Keratinocyte (primary cell): Measurements from ENCODE around the gene ADAMTS15. TPM values are rescaled to one million over a fixed set of nuclear protein-coding genes. Genes with fewer than 3 reads are reported as not detected.

Experiments used
- DNase-seq: peaks from one replicate; pipeline ENCODE4 v3.0.0-alpha.2; 2011; ENCODE audit warnings: low read depth, missing footprints, low spot score
- FAIRE-seq: peaks from 2 replicates; lab custom pipeline; 2011; peaks lifted over from hg19 to GRCh38; lab: Jason Lieb, UNC
- H2AFZ ChIP-seq: 2 replicates; pipeline ENCODE4 v1.6.0; 2012; ENCODE audit warnings: low read length, control low read depth, inconsistent platforms; ENCODE audit not compliant: control insufficient read depth
- H3K27ac ChIP-seq: 2 replicates; pipeline ENCODE4 v1.5.1; 2011; ENCODE audit warnings: low read length; ENCODE audit not compliant: control insufficient read depth, insufficient read depth
- H3K27me3 ChIP-seq: 3 replicates; pipeline ENCODE4 v1.6.0; 2011; ENCODE audit warnings: low read length; ENCODE audit not compliant: control insufficient read depth, insufficient read depth; ENCODE audit errors: extremely low read depth
- H3K36me3 ChIP-seq, 2 experiments: 2 replicates in 1 of 2; 3 replicates in 1 of 2; pipeline ENCODE4 v1.5.1; 2011; ENCODE audit warnings: low read length in 2 of 2, mild to moderate bottlenecking in 1 of 2; ENCODE audit not compliant: control insufficient read depth in 2 of 2, insufficient read depth in 2 of 2; ENCODE audit errors: extremely low read depth in 1 of 2
- H3K4me1 ChIP-seq: 3 replicates; pipeline ENCODE4 v1.5.1; 2011; ENCODE audit warnings: low read length; ENCODE audit not compliant: control insufficient read depth, insufficient read depth; ENCODE audit errors: extremely low read depth
- H3K4me2 ChIP-seq: 3 replicates; pipeline ENCODE4 v1.6.0; 2011; ENCODE audit warnings: low read depth, low read length; ENCODE audit not compliant: control insufficient read depth, insufficient read depth; ENCODE audit errors: extremely low read depth
- H3K4me3 ChIP-seq, 3 experiments: fragments of 200-600 bp in 1 of 3; sonication (generic) in 1 of 3; 2 replicates in 2 of 3; 3 replicates in 1 of 3; pipeline ENCODE4 v1.5.1; 2011 to 2016; ENCODE audit warnings: low read length in 3 of 3, mild to moderate bottlenecking in 3 of 3, control low read depth in 2 of 3, inconsistent platforms in 1 of 3, low read depth in 1 of 3, mixed read lengths in 1 of 3, mixed run types in 1 of 3, moderate library complexity in 1 of 3; ENCODE audit not compliant: control insufficient read depth in 2 of 3, insufficient read depth in 2 of 3; ENCODE audit errors: extremely low read depth in 1 of 3
- H3K79me2 ChIP-seq: 2 replicates; pipeline ENCODE4 v1.6.0; 2012; ENCODE audit warnings: low read length; ENCODE audit not compliant: control insufficient read depth, insufficient read depth
- H3K9ac ChIP-seq: 3 replicates; pipeline ENCODE4 v1.6.0; 2011; ENCODE audit warnings: low read length; ENCODE audit not compliant: control insufficient read depth, insufficient read depth; ENCODE audit errors: extremely low read depth
- H3K9me1 ChIP-seq: 3 replicates; pipeline ENCODE4 v1.6.0; 2011; ENCODE audit warnings: low read length; ENCODE audit not compliant: control insufficient read depth, insufficient read depth; ENCODE audit errors: extremely low read depth
- H3K9me3 ChIP-seq: 2 replicates; pipeline ENCODE4 v1.5.1; 2012; ENCODE audit warnings: low read depth, low read length; ENCODE audit not compliant: control insufficient read depth
- H4K20me1 ChIP-seq: 3 replicates; pipeline ENCODE4 v1.6.0; 2011; ENCODE audit warnings: low read length; ENCODE audit not compliant: control insufficient read depth, insufficient read depth; ENCODE audit errors: extremely low read depth
- EZH2 ChIP-seq: IDR thresholded peaks from one replicate; pipeline ENCODE4 v1.6.1; 2012; ENCODE audit warnings: inconsistent platforms, mild to moderate bottlenecking, low read length, moderate library complexity
- dilution Hi-C: fragments of 300-500 bp; cut with MboI; formaldehyde crosslinking; loops from one replicate; pipeline ENCODE4 v1.7.0; 2020; ENCODE audit warnings: low sequenced_read_pairs; ENCODE audit not compliant: extremely low pct_ligation_motif_present
- polyA plus RNA-seq, 5 experiments: library from polyadenylated mRNA; depleted of rRNA in 3 of 5; stranded (reverse) in 3 of 5; stranded (forward) in 1 of 5; unstranded in 1 of 5; fragments of >200 nt; gene quantifications; 1 replicate in 1 of 5; 2 replicates in 3 of 5; 3 replicates in 1 of 5; pipeline versions ENCODE4 v1.2.1 to v1.2.3, GENCODE V29; 2011 to 2012; ENCODE audit warnings: missing spikeins in 2 of 5, low read depth in 1 of 5, low replicate concordance in 1 of 5
- TF ChIP-seq, protein P1 (sequence below), 3 experiments: IDR thresholded peaks in 1 of 3; conservative IDR thresholded peaks in 1 of 3; optimal IDR thresholded peaks in 1 of 3; 2 replicates in 2 of 3; 3 replicates in 1 of 3; pipeline versions ENCODE3 to v1.5.1; 2011; ENCODE audit warnings: low read length in 3 of 3, mild to moderate bottlenecking in 3 of 3, moderate library complexity in 2 of 3, control low read depth in 1 of 3, inconsistent platforms in 1 of 3; ENCODE audit not compliant: insufficient read depth in 2 of 3; ENCODE audit errors: extremely low read depth in 1 of 3

Gene ADAMTS15
- polyA plus RNA-seq, 1 donor (not counting 4 experiments of a cell fraction or from before 2014, with no cell fraction given): 0.30 TPM

- Histone ChIP-seq H3K36me3 (no peaks in the 10 kb centered on the region), H3K9me1 (no peaks in the 10 kb centered on the region), H3K4me1 (no peaks in the 10 kb centered on the region), H3K4me3 (no peak overlapping the region), H3K4me2 (no peak overlapping the region), H3K9me3 (no peaks in the 10 kb centered on the region), H2AFZ (no peak overlapping the region), H3K27me3 (no peaks in the 10 kb centered on the region), H3K27ac (no peak overlapping the region), H3K79me2 (no peaks in the 10 kb centered on the region), H3K9ac (no peak overlapping the region), H4K20me1 (no peaks in the 10 kb centered on the region)
- DNase-seq (no peak), FAIRE-seq (no peak)
- dilution Hi-C loops: no loop called here
- TF ChIP-seq, protein P1, sequence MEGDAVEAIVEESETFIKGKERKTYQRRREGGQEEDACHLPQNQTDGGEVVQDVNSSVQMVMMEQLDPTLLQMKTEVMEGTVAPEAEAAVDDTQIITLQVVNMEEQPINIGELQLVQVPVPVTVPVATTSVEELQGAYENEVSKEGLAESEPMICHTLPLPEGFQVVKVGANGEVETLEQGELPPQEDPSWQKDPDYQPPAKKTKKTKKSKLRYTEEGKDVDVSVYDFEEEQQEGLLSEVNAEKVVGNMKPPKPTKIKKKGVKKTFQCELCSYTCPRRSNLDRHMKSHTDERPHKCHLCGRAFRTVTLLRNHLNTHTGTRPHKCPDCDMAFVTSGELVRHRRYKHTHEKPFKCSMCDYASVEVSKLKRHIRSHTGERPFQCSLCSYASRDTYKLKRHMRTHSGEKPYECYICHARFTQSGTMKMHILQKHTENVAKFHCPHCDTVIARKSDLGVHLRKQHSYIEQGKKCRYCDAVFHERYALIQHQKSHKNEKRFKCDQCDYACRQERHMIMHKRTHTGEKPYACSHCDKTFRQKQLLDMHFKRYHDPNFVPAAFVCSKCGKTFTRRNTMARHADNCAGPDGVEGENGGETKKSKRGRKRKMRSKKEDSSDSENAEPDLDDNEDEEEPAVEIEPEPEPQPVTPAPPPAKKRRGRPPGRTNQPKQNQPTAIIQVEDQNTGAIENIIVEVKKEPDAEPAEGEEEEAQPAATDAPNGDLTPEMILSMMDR (optimal IDR thresholded peaks at IDR 0.05 in 1 of 3, IDR thresholded peaks at IDR 0.05 in 1 of 3, conservative IDR thresholded peaks at IDR 0.05 in 1 of 3; ENCODE audit: extremely low read depth in 1 of 3, insufficient read depth in 2 of 3, low read length in 3 of 3): no peak
These were observed 23.4 kb downstream of the ADAMTS15 start for GRCh38 chr11:130471731-130472433.

DNA sequence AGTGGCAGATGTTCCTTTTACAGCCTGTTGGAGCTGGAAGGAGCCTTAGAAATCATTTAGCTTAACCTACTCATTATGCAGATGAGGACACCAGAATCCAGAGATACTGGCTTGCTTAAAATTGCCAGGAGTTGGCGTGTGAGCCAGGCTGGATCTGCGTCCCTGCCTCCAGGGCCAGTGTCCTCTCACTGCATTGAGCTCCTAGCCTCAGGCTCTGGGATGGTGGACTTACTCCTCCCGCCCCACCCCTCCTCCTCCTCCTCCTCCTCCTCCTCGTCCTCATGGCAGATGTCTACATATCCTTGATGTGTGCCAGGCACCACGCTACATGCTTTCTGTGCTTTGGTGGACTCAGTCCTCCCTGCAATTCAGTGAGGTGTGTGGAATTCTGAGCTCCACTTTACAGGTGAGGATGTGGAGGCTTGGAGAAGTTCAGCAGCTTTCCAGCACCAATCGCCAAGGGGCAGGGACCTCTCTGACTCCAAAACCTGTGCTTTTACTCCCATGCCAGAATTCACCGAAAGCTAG lies 24.1 kb downstream of the ADAMTS15 start:
- no peaks in the 10 kb centered on the region for H4K20me1 ChIP-seq
- H3K9ac ChIP-seq: no peak overlapping the region
- no peaks in the 10 kb centered on the region for H3K79me2 ChIP-seq
- H3K9me1 ChIP-seq: no peaks in the 10 kb centered on the region
- FAIRE-seq (no peak), DNase-seq (no peak)
- no peak overlapping the region for H3K27ac ChIP-seq
- no peaks in the 10 kb centered on the region for H3K4me1 ChIP-seq
- H3K4me3 ChIP-seq: no peak overlapping the region
- no peaks in the 10 kb centered on the region for H3K27me3 ChIP-seq
- TF ChIP-seq, protein P1 (optimal IDR thresholded peaks at IDR 0.05 in 1 of 3, IDR thresholded peaks at IDR 0.05 in 1 of 3, conservative IDR thresholded peaks at IDR 0.05 in 1 of 3; ENCODE audit: extremely low read depth in 1 of 3, insufficient read depth in 2 of 3, low read length in 3 of 3): no peak
- TF ChIP-seq EZH2: no peak
- no peaks in the 10 kb centered on the region for H3K9me3 ChIP-seq
- no peak overlapping the region for H2AFZ ChIP-seq
- dilution Hi-C loops: no loop called here
- H3K4me2 ChIP-seq: no peak overlapping the region
- H3K36me3 ChIP-seq: no peaks in the 10 kb centered on the region
